HFFc6 (cell line): ENCODE results near the gene EEIG1. TPM values are rescaled to one million over a fixed set of nuclear protein-coding genes. Genes with fewer than 3 reads are reported as not detected.

Source experiments
- DNase-seq: peaks from one replicate; pipeline ENCODE4 v3.0.0-alpha.2; 2018
- H3K27ac Mint-ChIP-seq: 2 replicates; pipeline ENCODE4 v1.8.0; 2020; ENCODE audit warnings: mild to moderate bottlenecking, mixed read lengths
- H3K27me3 Mint-ChIP-seq: 2 replicates; pipeline ENCODE4 v1.8.0; 2021; ENCODE audit warnings: mild to moderate bottlenecking, moderate library complexity, mixed read lengths; ENCODE audit not compliant: insufficient read depth
- H3K36me3 Mint-ChIP-seq: 2 replicates; pipeline ENCODE4 v1.8.0; 2021; ENCODE audit warnings: low read depth, mixed read lengths
- H3K4me1 Mint-ChIP-seq: 2 replicates; pipeline ENCODE4 v1.8.0; 2020; ENCODE audit warnings: low read depth, mixed read lengths
- H3K4me3 Mint-ChIP-seq: 2 replicates; pipeline ENCODE4 v1.8.0; 2020; ENCODE audit warnings: mild to moderate bottlenecking, moderate library complexity, mixed read lengths
- H3K9me3 Mint-ChIP-seq: 2 replicates; pipeline ENCODE4 v1.8.0; 2020; ENCODE audit warnings: mild to moderate bottlenecking, mixed read lengths
- total RNA-seq, 6 experiments: library from RNA; stranded (reverse); fragmentation: NEBNext Ultra II Directional; extraction: Animal tissue kit (Norgen Biotek cat#: 25700); gene quantifications; 2 replicates in 1 of 6; 3 replicates in 5 of 6; pipeline ENCODE4 v1.2.3, GENCODE V29; 2021
- TF ChIP-seq, protein P1 (sequence below): fragments of 200-600 bp; sonication (generic); IDR thresholded peaks from 2 replicates; pipeline ENCODE4 v1.5.0; 2021; ENCODE audit warnings: antibody characterized with exemption, mild to moderate bottlenecking

The EEIG1 gene
- total RNA-seq, 6 experiments from 2014 or later = 26.7 to 35.4 (median 29.3) TPM

DNA sequence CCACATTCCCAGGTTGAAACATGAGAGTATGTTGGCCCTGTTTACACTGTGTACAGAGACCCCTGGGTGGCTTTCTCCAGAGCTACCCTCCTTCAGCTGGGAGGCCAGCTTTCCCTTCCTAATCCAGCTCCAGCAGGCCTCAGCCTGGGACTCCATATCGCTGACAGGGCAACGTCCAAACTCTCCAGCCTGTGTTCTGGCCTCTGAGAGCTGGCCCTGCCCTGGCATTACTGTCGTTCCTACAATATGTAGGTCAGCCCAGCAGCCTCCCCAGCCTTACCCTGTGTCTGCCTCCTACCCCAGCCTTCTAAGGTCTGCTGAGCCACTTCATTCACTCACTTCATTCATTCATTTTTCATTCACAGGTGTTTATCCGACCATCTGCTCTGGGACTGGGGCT, 8.3 kb upstream of the EEIG1 start:
- no peaks in the 10 kb centered on the region for H3K36me3 Mint-ChIP-seq
- no peak overlapping the region for H3K4me3 Mint-ChIP-seq
- H3K27me3 Mint-ChIP-seq = no peaks in the 10 kb centered on the region; the same call in none of the 2 replicates
- no peak overlapping the region for H3K27ac Mint-ChIP-seq
- H3K9me3 Mint-ChIP-seq = no peaks in the 10 kb centered on the region
- DNase-seq = no peak
- peaks cover 14% of the 10 kb centered on the region for H3K4me1 Mint-ChIP-seq
- TF ChIP-seq, protein P1, sequence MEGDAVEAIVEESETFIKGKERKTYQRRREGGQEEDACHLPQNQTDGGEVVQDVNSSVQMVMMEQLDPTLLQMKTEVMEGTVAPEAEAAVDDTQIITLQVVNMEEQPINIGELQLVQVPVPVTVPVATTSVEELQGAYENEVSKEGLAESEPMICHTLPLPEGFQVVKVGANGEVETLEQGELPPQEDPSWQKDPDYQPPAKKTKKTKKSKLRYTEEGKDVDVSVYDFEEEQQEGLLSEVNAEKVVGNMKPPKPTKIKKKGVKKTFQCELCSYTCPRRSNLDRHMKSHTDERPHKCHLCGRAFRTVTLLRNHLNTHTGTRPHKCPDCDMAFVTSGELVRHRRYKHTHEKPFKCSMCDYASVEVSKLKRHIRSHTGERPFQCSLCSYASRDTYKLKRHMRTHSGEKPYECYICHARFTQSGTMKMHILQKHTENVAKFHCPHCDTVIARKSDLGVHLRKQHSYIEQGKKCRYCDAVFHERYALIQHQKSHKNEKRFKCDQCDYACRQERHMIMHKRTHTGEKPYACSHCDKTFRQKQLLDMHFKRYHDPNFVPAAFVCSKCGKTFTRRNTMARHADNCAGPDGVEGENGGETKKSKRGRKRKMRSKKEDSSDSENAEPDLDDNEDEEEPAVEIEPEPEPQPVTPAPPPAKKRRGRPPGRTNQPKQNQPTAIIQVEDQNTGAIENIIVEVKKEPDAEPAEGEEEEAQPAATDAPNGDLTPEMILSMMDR = no peak

GRCh38 chr9:127987103-127987614, 6.4 kb upstream of the EEIG1 start:
- Mint-ChIP-seq H3K27me3 (no peaks in the 10 kb centered on the region; the same call in none of the 2 replicates), H3K9me3 (no peaks in the 10 kb centered on the region), H3K4me3 (no peak overlapping the region), H3K27ac (peak overlapping the region; percentile 68), H3K4me1 (peaks cover 14% of the 10 kb centered on the region), H3K36me3 (no peaks in the 10 kb centered on the region)
- TF ChIP-seq, protein P1 = no peak
- DNase-seq = peak; percentile 75

- no peak for DNase-seq
- Mint-ChIP-seq H3K27ac (no peak overlapping the region), H3K4me1 (peaks cover 23% of the 10 kb centered on the region), H3K27me3 (no peaks in the 10 kb centered on the region; the same call in 1 of the 2 replicates), H3K36me3 (no peaks in the 10 kb centered on the region), H3K9me3 (no peaks in the 10 kb centered on the region), H3K4me3 (no peak overlapping the region)
- TF ChIP-seq, protein P1 = no peak
Measured at GRCh38 chr9:127985011-127985410, 4.2 kb upstream of the EEIG1 start.

GRCh38 chr9:127983847-127984289, 3.1 kb upstream of the EEIG1 start:
- no peaks in the 10 kb centered on the region for H3K36me3 Mint-ChIP-seq
- H3K4me3 Mint-ChIP-seq = no peak overlapping the region
- H3K9me3 Mint-ChIP-seq = no peaks in the 10 kb centered on the region
- peaks cover 28% of the 10 kb centered on the region for H3K4me1 Mint-ChIP-seq
- TF ChIP-seq, protein P1 = no peak
- no peak overlapping the region for H3K27ac Mint-ChIP-seq
- H3K27me3 Mint-ChIP-seq = no peaks in the 10 kb centered on the region
- no peak for DNase-seq

DNA sequence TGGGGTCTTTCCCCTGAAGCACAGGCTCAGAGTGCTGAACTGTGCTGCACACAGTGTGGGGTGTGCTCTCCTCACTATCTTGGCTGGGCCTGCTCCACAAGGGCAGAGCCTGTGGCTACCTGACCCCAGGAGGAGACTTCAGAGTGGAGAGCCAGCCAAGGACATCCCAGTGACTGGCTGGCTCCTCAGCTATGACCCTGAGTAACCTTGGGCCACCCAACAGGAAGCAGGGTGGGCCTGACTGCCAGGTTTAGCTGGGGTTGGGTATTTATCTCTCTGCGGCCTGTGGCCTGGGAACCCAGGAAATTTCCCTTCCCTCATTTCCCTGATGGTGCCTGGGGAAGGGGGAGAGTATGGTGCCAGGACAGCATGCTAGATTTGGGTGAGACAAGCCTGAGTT, 2.1 kb upstream of the EEIG1 start:
- Mint-ChIP-seq H3K4me3 (no peak overlapping the region), H3K27me3 (no peaks in the 10 kb centered on the region), H3K9me3 (no peaks in the 10 kb centered on the region), H3K27ac (no peak overlapping the region), H3K4me1 (peaks cover 35% of the 10 kb centered on the region), H3K36me3 (no peaks in the 10 kb centered on the region)
- TF ChIP-seq, protein P1 = no peak
- DNase-seq = no peak
